ENCODE results near the gene CHN1.

CHN1 gene

GRCh38 chr2:175004730-175004979 is 526 bp downstream of the CHN1 start:
- no peak for DNase-seq (ENCODE audit: low read depth)
- TF ChIP-seq, protein P1, sequence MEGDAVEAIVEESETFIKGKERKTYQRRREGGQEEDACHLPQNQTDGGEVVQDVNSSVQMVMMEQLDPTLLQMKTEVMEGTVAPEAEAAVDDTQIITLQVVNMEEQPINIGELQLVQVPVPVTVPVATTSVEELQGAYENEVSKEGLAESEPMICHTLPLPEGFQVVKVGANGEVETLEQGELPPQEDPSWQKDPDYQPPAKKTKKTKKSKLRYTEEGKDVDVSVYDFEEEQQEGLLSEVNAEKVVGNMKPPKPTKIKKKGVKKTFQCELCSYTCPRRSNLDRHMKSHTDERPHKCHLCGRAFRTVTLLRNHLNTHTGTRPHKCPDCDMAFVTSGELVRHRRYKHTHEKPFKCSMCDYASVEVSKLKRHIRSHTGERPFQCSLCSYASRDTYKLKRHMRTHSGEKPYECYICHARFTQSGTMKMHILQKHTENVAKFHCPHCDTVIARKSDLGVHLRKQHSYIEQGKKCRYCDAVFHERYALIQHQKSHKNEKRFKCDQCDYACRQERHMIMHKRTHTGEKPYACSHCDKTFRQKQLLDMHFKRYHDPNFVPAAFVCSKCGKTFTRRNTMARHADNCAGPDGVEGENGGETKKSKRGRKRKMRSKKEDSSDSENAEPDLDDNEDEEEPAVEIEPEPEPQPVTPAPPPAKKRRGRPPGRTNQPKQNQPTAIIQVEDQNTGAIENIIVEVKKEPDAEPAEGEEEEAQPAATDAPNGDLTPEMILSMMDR (conservative IDR thresholded peaks at IDR 0.05; ENCODE audit: low read length) = no peak
- peak overlapping the region; percentile 66 for H3K4me3 ChIP-seq (ENCODE audit: low read length)

DNA sequence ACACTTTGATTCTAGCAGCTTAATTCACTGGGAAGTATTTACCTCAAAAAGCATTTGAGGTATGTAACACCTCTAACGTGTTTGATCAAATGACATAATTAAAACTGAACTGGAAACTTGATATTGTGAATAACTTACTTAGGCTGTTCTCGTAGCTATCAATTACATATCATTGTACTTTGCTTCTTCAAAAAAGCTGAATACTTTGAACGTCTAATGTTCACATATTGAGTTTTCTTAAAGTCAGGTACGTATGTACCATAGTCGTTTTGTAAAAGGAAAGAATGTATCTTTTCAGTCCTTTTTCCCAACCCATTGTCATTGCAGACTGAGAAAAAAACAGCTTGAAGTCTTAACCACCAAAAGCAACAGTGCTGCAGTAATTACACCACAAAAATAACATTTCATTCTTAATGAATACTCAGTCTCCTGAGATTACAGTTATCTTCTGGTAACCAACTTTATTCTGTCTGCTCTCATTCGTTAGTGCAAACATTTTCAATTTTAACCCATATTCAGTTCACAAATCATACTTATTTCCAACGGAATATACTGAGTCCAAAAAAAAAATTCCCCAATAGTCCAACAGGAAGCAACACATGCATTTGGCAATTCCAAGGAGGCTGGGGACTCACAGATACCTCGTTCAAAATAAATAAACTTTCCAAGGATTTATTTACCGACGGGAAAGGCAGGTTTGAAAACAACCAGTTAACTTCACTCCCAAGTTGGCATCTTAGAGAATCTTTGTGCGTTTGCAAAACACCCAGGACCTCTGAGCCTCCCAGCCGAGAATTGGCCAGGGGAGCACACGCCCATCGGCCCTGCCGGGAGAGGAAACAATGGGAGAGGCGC is 1.1 kb downstream of the CHN1 start:
- TF ChIP-seq, protein P1 (conservative IDR thresholded peaks at IDR 0.05; ENCODE audit: low read length) = no peak
- no peak for DNase-seq (ENCODE audit: low read depth)
- H3K4me3 ChIP-seq (ENCODE audit: low read length) = peak overlapping the region; percentile 66

DNA sequence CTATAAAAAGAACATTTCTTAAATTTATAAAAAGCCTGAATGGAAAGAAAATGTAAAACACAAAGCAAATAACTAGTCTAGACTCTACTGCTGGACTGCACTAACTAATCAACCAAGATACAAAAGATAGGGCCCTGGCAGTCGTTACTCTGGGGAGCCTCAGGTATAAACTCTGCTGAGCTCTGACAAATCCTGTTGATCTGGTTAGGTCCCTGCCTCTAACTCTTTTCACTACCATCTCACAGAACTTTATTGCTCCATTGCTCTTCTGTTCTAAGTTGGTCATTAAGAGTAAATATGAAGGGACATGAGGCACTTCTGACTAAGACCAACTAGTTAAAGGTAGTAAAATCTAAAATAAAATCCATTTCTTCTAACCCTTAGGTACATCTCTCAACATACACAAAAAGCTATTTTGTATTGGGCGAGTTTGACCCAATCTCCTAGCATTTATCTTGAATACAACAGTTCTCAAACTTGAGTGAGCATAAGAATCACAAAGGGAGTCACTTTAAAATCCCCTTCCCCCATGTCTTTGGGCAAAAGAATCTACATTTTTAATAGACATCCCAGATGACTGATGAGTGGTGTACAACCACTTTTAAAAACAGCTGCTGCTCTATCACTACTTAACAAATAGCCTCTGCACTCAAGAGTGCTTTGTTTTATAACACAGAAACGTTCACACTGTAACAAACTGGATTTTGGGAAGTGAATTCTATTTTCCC is 2.5 kb downstream of the CHN1 start:
- TF ChIP-seq, protein P1 (conservative IDR thresholded peaks at IDR 0.05; ENCODE audit: low read length) = no peak
- no peak overlapping the region for H3K4me3 ChIP-seq (ENCODE audit: low read length)
- DNase-seq (ENCODE audit: low read depth) = no peak

GRCh38 chr2:175001566-175001965 is 3.6 kb downstream of the CHN1 start:
- DNase-seq (ENCODE audit: low read depth) = no peak
- TF ChIP-seq, protein P1 (conservative IDR thresholded peaks at IDR 0.05; ENCODE audit: low read length) = no peak

GRCh38 chr2:174997110-174997509 is 8.1 kb downstream of the CHN1 start:
- DNase-seq (ENCODE audit: low read depth) = peak; percentile 18
- H3K4me3 ChIP-seq (ENCODE audit: low read length) = no peak overlapping the region
- TF ChIP-seq, protein P1 (conservative IDR thresholded peaks at IDR 0.05; ENCODE audit: low read length) = no peak

More at GRCh38 chr2:175001566-175001965, 3.6 kb downstream of the CHN1 start:
- H3K4me3 ChIP-seq (ENCODE audit: low read length) = no peak overlapping the region

- no peak overlapping the region for H3K4me3 ChIP-seq (ENCODE audit: low read length)
- TF ChIP-seq, protein P1 (conservative IDR thresholded peaks at IDR 0.05; ENCODE audit: low read length) = no peak
- DNase-seq (ENCODE audit: low read depth) = no peak
Observed at GRCh38 chr2:174996622-174997021, 8.6 kb downstream of the CHN1 start.

- DNase-seq (ENCODE audit: low read depth) = no peak
- TF ChIP-seq, protein P1 (conservative IDR thresholded peaks at IDR 0.05; ENCODE audit: low read length) = no peak
Observed at GRCh38 chr2:174994381-174994780, 10.8 kb downstream of the CHN1 start.

More at GRCh38 chr2:174994381-174994780, 10.8 kb downstream of the CHN1 start:
- no peak overlapping the region for H3K4me3 ChIP-seq (ENCODE audit: low read length)
